Measurements from ENCODE around the gene ARL15.

The ARL15 gene

GRCh38 chr5:54002779-54003178 is 307.6 kb downstream of the ARL15 start:
- H3K4me3 ChIP-seq (ENCODE audit: low read depth, low read length) = no peak overlapping the region
- no peak for TF ChIP-seq POLR2A (IDR thresholded peaks at IDR 0.05; ENCODE audit: extremely low read depth, insufficient read length)
- TF ChIP-seq, protein P1, sequence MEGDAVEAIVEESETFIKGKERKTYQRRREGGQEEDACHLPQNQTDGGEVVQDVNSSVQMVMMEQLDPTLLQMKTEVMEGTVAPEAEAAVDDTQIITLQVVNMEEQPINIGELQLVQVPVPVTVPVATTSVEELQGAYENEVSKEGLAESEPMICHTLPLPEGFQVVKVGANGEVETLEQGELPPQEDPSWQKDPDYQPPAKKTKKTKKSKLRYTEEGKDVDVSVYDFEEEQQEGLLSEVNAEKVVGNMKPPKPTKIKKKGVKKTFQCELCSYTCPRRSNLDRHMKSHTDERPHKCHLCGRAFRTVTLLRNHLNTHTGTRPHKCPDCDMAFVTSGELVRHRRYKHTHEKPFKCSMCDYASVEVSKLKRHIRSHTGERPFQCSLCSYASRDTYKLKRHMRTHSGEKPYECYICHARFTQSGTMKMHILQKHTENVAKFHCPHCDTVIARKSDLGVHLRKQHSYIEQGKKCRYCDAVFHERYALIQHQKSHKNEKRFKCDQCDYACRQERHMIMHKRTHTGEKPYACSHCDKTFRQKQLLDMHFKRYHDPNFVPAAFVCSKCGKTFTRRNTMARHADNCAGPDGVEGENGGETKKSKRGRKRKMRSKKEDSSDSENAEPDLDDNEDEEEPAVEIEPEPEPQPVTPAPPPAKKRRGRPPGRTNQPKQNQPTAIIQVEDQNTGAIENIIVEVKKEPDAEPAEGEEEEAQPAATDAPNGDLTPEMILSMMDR (IDR thresholded peaks at IDR 0.05; ENCODE audit: low read depth, low read length) = no peak
- no peak for TF ChIP-seq MYC (IDR thresholded peaks at IDR 0.05; ENCODE audit: low read depth, low read length)
- TF ChIP-seq, protein P2, sequence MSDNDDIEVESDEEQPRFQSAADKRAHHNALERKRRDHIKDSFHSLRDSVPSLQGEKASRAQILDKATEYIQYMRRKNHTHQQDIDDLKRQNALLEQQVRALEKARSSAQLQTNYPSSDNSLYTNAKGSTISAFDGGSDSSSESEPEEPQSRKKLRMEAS (IDR thresholded peaks at IDR 0.05; ENCODE audit: low read depth, low read length) = no peak
- no peak for DNase-seq (ENCODE audit: low read depth)

- TF ChIP-seq, protein P2 (IDR thresholded peaks at IDR 0.05; ENCODE audit: low read depth, low read length) = no peak
- TF ChIP-seq, protein P1 (IDR thresholded peaks at IDR 0.05; ENCODE audit: low read depth, low read length) = no peak
- no peak for TF ChIP-seq POLR2A (IDR thresholded peaks at IDR 0.05; ENCODE audit: extremely low read depth, insufficient read length)
- TF ChIP-seq MYC (IDR thresholded peaks at IDR 0.05; ENCODE audit: low read depth, low read length) = no peak
- DNase-seq (ENCODE audit: low read depth) = peak; percentile 9
Observed at GRCh38 chr5:54001976-54002775, 308.2 kb downstream of the ARL15 start.

DNA sequence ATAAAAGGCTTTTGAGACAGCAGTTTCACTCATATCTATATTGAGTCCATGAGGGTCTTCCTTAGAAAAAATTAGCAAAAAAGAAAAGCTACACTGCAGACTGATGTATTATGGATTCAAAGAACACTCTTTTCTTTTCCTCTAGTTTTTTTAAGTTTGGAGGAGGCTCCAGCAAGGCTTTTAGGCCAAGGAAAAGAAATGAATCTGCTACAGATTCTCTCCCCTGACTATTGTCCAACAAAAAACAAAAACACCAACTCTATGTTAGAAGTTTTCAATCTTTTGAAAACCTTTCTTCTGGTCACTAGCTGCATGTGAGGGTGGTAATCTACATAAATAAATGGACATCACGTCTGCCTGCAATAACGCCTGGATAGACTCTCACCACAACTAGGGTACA is 310.4 kb downstream of the ARL15 start:
- TF ChIP-seq MYC (IDR thresholded peaks at IDR 0.05; ENCODE audit: low read depth, low read length) (no peak), POLR2A (IDR thresholded peaks at IDR 0.05; ENCODE audit: extremely low read depth, insufficient read length) (no peak)
- TF ChIP-seq, protein P1 (IDR thresholded peaks at IDR 0.05; ENCODE audit: low read depth, low read length) = no peak
- TF ChIP-seq, protein P2 (IDR thresholded peaks at IDR 0.05; ENCODE audit: low read depth, low read length) = no peak
- no peak overlapping the region for H3K4me3 ChIP-seq (ENCODE audit: low read depth, low read length)
- no peak for DNase-seq (ENCODE audit: low read depth)

More at GRCh38 chr5:54001976-54002775, 308.2 kb downstream of the ARL15 start:
- no peak overlapping the region for H3K4me3 ChIP-seq (ENCODE audit: low read depth, low read length)

GRCh38 chr5:53997736-53998627 is 312.4 kb downstream of the ARL15 start:
- H3K4me3 ChIP-seq (ENCODE audit: low read depth, low read length) = no peak overlapping the region
- TF ChIP-seq, protein P2 (IDR thresholded peaks at IDR 0.05; ENCODE audit: low read depth, low read length) = no peak
- TF ChIP-seq MYC (IDR thresholded peaks at IDR 0.05; ENCODE audit: low read depth, low read length) (no peak), POLR2A (IDR thresholded peaks at IDR 0.05; ENCODE audit: extremely low read depth, insufficient read length) (no peak)
- TF ChIP-seq, protein P1 (IDR thresholded peaks at IDR 0.05; ENCODE audit: low read depth, low read length) = no peak
- no peak for DNase-seq (ENCODE audit: low read depth)

GRCh38 chr5:53996008-53996407 is 314.4 kb downstream of the ARL15 start:
- H3K4me3 ChIP-seq (ENCODE audit: low read depth, low read length) = no peak overlapping the region
- DNase-seq (ENCODE audit: low read depth) = peak; percentile 15
- TF ChIP-seq, protein P1 (IDR thresholded peaks at IDR 0.05; ENCODE audit: low read depth, low read length) = no peak
- TF ChIP-seq, protein P2 (IDR thresholded peaks at IDR 0.05; ENCODE audit: low read depth, low read length) = no peak
- TF ChIP-seq MYC (IDR thresholded peaks at IDR 0.05; ENCODE audit: low read depth, low read length) = no peak
- TF ChIP-seq POLR2A (IDR thresholded peaks at IDR 0.05; ENCODE audit: extremely low read depth, insufficient read length) = no peak
